Lower lobe of right lung (tissue), 2 donors: ENCODE results near the gene SLC12A9. TPM values are rescaled to one million over a fixed set of nuclear protein-coding genes. Genes with fewer than 3 reads are reported as not detected.

Source experiments
- ATAC-seq, 2 donors: fragments of 200-7000 bp; cut with Tn5 transposase; one replicate each; pipeline ENCODE4 v1.9.1; 2020 to 2022; ENCODE audit warnings: mild to moderate bottlenecking in 2 of 2, moderate library complexity in 2 of 2
- DNase-seq: peaks from one replicate; pipeline ENCODE4 v3.0.0-alpha.2; 2020
- H3K27ac ChIP-seq: fragments of 200-600 bp; one replicate; pipeline ENCODE4 v1.8.0; 2022
- H3K27me3 ChIP-seq: fragments of 200-600 bp; one replicate; pipeline ENCODE4 v1.8.0; 2022; ENCODE audit warnings: low read depth
- H3K36me3 ChIP-seq: fragments of 200-600 bp; one replicate; pipeline ENCODE4 v1.8.0; 2022; ENCODE audit warnings: mild to moderate bottlenecking
- H3K4me1 ChIP-seq: fragments of 200-600 bp; one replicate; pipeline ENCODE4 v1.8.0; 2022
- H3K4me3 ChIP-seq: fragments of 200-600 bp; one replicate; pipeline ENCODE4 v1.8.0; 2022; ENCODE audit warnings: mild to moderate bottlenecking
- H3K9me3 ChIP-seq: fragments of 200-600 bp; one replicate; pipeline ENCODE4 v1.8.0; 2022
- intact Hi-C: fragments of 100-400 bp; cut with DNase I; formaldehyde crosslinking; loops from one replicate; pipeline ENCODE4 v1.11.0; 2022
- total RNA-seq: library from RNA; stranded (reverse); fragmentation: NEBNext Ultra II Directional; extraction: Animal tissue kit (Norgen Biotek cat#: 25700); gene quantifications from one replicate; pipeline ENCODE4 v1.2.1, GENCODE V29; 2021
- TF ChIP-seq, protein P1 (sequence below): fragments of 200-600 bp; IDR thresholded peaks from one replicate; pipeline ENCODE4 v1.8.0; 2022; ENCODE audit warnings: antibody characterized with exemption, mild to moderate bottlenecking
- donor health status: DM: no; HTN: yes; CAD: no; lungs with severe emphysema.

Gene SLC12A9
- total RNA-seq, 1 donor from 2014 or later, result 43.6 TPM

DNA sequence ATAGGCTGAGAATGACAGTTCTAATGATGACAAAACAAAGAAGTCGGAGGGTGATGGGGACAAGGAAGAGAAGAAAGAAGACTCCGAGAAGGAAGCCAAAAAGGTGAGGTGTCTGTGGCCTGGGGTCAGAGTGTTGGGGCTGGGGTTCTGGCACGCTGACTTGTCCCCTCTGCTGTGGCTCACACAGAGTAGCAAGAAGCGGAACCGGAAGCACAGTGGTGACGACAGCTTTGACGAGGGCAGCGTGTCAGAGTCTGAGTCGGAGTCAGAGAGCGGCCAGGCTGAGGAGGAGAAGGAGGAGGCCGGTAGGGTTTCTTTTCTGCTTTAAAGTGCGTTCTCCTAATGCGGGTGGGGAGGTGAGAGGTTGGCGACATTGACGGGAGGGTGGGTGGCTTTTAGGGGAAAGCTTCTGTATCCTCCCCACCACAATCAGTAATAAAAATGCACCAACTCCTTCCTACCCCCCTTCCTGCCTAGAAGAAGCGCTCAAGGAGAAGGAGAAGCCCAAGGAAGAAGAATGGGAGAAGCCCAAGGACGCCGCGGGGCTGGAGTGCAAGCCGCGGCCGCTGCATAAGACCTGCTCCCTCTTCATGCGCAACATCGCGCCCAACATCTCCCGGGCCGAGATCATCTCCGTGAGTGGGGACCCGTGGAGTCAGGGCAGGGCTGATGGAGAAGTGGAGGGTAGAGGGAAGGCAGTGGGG, 32.4 kb downstream of the SLC12A9 start:
- TF ChIP-seq, protein P1, sequence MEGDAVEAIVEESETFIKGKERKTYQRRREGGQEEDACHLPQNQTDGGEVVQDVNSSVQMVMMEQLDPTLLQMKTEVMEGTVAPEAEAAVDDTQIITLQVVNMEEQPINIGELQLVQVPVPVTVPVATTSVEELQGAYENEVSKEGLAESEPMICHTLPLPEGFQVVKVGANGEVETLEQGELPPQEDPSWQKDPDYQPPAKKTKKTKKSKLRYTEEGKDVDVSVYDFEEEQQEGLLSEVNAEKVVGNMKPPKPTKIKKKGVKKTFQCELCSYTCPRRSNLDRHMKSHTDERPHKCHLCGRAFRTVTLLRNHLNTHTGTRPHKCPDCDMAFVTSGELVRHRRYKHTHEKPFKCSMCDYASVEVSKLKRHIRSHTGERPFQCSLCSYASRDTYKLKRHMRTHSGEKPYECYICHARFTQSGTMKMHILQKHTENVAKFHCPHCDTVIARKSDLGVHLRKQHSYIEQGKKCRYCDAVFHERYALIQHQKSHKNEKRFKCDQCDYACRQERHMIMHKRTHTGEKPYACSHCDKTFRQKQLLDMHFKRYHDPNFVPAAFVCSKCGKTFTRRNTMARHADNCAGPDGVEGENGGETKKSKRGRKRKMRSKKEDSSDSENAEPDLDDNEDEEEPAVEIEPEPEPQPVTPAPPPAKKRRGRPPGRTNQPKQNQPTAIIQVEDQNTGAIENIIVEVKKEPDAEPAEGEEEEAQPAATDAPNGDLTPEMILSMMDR, result no peak
- Histone ChIP-seq H3K4me3 (no peak overlapping the region), H3K27ac (no peak overlapping the region), H3K9me3 (no peaks in the 10 kb centered on the region), H3K36me3 (peaks cover 88% of the 10 kb centered on the region), H3K4me1 (peaks cover 27% of the 10 kb centered on the region), H3K27me3 (no peaks in the 10 kb centered on the region)
- ATAC-seq (no peak), DNase-seq (no peak)
- intact Hi-C loops, result no loop called here

DNA sequence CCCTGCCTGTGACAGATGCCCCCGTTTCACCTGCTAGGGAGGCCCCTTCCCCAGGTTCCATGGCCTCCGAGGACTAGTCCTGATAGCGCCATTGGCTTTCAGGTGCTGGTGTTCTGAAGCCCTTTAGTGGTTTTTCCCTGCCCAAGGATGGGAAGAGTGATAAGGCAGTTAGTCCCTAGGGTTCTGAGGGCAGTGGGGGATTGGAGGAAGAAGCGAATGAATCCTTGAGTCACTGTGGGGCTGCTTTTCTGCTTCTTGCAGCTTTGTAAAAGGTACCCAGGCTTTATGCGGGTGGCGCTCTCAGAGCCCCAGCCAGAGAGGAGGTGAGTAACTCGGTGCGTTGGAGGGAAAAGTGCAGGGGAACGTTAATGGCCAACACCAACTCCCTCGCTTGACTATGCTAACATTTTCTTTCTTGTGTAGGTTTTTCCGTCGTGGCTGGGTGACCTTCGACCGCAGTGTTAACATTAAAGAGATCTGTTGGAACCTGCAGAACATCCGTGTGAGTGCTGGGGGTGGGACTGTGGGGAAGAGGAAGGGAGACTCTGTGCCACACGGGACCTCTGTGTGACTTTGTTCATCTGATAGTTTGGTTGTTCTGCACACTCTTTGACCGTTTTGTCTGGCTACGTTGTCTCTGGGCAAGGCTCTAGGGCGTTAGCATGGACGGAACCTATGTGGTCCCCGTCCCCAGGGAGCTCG, 33.1 kb downstream of the SLC12A9 start:
- TF ChIP-seq, protein P1, result no peak
- no peak overlapping the region for H3K27ac ChIP-seq
- H3K4me1 ChIP-seq, result peaks cover 30% of the 10 kb centered on the region
- DNase-seq (no peak), ATAC-seq (no peak)
- no peaks in the 10 kb centered on the region for H3K27me3 ChIP-seq
- peaks cover 81% of the 10 kb centered on the region for H3K36me3 ChIP-seq
- H3K9me3 ChIP-seq, result no peaks in the 10 kb centered on the region
- intact Hi-C loops, result no loop called here
- no peak overlapping the region for H3K4me3 ChIP-seq

DNA sequence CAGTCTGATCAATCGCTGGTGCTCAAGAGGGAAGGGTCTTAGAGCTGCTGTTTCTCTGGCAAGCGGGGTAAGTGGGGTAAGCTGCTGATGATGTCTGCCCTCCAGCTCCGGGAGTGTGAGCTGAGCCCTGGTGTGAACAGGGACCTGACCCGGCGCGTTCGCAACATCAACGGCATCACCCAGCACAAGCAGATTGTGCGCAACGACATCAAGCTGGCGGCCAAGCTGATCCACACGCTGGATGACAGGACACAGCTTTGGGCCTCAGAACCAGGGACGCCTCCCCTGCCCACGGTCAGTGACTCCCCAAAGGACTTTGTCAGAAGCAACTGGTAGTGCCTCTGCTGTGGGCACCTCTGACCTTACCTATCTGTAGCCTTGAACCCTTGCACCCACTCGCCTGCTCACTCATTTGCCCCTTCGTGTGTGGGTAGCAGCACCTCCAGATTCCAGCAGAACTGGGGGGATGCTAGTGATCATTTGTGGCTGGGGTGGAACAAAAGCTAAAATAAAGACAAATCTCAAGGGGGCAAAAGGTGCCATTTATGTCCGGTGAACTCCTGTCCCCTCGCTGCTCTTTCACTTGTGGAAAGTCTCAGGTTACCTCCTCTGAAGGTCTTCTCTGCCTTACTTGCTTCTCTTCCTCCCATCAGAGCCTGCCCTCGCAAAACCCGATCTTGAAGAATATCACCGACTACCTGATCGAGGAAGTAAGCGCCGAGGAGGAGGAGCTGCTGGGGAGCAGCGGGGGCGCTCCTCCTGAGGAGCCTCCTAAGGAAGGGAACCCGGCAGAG, 33.8 kb downstream of the SLC12A9 start:
- TF ChIP-seq, protein P1, result no peak
- intact Hi-C loops, result no loop called here
- Histone ChIP-seq H3K4me1 (peaks cover 37% of the 10 kb centered on the region), H3K4me3 (no peak overlapping the region), H3K27me3 (peaks cover 6% of the 10 kb centered on the region), H3K27ac (peak overlapping the region; percentile 60), H3K36me3 (peaks cover 74% of the 10 kb centered on the region), H3K9me3 (no peaks in the 10 kb centered on the region)
- no peak for ATAC-seq
- no peak for DNase-seq

DNA sequence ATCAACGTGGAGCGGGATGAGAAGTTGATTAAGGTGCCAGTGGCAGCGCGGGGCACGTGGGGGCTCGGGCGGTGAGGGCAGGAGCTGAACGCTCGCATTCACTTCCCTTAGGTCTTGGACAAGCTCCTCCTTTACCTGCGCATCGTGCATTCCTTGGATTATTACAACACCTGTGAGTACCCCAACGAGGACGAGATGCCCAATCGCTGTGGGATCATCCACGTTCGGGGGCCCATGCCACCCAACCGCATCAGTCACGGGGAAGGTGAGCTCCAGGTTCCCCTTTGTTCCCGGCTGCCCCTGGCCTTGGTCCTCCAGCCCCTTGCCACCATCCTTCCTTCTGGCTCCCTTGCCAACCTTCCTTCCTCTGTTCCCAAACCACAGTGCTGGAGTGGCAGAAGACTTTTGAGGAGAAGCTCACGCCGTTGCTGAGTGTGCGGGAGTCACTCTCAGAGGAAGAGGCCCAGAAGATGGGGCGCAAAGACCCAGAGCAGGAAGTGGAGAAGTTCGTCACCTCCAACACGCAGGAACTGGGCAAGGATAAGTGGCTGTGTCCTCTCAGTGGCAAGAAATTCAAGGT, 34.5 kb downstream of the SLC12A9 start:
- intact Hi-C loops, result no loop called here

More for the DNA sequence above, 34.5 kb downstream of the SLC12A9 start:
- no peak for DNase-seq
- Histone ChIP-seq H3K9me3 (no peaks in the 10 kb centered on the region), H3K27ac (peak overlapping the region; percentile 60), H3K27me3 (peaks cover 6% of the 10 kb centered on the region), H3K4me1 (peaks cover 38% of the 10 kb centered on the region), H3K36me3 (peaks cover 67% of the 10 kb centered on the region), H3K4me3 (no peak overlapping the region)
- no peak for ATAC-seq
- TF ChIP-seq, protein P1, result no peak
